ENCODE data around the gene CYBRD1.

DNA sequence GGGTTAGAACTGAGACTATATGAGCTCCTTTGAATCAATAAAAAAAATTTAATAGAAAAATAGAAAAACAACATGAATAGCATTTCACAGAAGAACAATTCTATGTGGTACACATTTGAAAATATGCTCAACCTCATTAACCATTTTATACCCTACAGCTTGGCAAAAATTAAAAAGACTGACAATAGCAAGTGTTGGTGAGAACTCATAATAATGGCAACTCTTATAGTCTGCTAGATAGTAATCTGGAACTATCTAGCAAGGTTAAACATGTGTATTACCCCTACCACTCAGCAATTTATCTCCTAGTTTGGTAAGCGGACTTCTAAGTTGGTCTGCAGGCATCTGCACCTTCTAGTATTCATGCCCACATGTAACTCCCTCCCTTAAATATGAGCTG lies 67.8 kb downstream of the CYBRD1 start:
- TF ChIP-seq, protein P1, sequence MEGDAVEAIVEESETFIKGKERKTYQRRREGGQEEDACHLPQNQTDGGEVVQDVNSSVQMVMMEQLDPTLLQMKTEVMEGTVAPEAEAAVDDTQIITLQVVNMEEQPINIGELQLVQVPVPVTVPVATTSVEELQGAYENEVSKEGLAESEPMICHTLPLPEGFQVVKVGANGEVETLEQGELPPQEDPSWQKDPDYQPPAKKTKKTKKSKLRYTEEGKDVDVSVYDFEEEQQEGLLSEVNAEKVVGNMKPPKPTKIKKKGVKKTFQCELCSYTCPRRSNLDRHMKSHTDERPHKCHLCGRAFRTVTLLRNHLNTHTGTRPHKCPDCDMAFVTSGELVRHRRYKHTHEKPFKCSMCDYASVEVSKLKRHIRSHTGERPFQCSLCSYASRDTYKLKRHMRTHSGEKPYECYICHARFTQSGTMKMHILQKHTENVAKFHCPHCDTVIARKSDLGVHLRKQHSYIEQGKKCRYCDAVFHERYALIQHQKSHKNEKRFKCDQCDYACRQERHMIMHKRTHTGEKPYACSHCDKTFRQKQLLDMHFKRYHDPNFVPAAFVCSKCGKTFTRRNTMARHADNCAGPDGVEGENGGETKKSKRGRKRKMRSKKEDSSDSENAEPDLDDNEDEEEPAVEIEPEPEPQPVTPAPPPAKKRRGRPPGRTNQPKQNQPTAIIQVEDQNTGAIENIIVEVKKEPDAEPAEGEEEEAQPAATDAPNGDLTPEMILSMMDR (IDR thresholded peaks at IDR 0.05): no peak
- no peak for TF ChIP-seq POLR2A (IDR thresholded peaks at IDR 0.05)
